ENCODE data around the gene SCARF2.

- no peak for TF ChIP-seq POLR2AphosphoS5 (IDR thresholded peaks at IDR 0.05; ENCODE audit: low read depth, low read length)
- no peak for TF ChIP-seq CTCF (IDR thresholded peaks at IDR 0.05; ENCODE audit: control extremely low read depth in 1 of 3, insufficient read depth in 1 of 3, low read depth in 1 of 3, low read length in 3 of 3)
- no peak for TF ChIP-seq CEBPB (IDR thresholded peaks at IDR 0.05; ENCODE audit: low read depth, low read length)
- no peak for TF ChIP-seq POLR2A (IDR thresholded peaks at IDR 0.05; ENCODE audit: control extremely low read depth in 1 of 2, low read depth in 2 of 2, low read length in 2 of 2)
- TF ChIP-seq PHF8 (conservative IDR thresholded peaks at IDR 0.05; ENCODE audit: low read depth, low read length): no peak
- no peak for TF ChIP-seq SP1 (IDR thresholded peaks at IDR 0.05; ENCODE audit: low read depth, low read length)
These were observed 635 bp downstream of the SCARF2 start for GRCh38 chr22:20436768-20437612.
